Measurements from ENCODE around the gene ADAMTS12. TPM values are rescaled to one million over a fixed set of nuclear protein-coding genes. Genes with fewer than 3 reads are reported as not detected.

The ADAMTS12 gene
- polyA plus RNA-seq, 1 of the 3 experiments (the other 2 are of a cell fraction), result 2.5 TPM

DNA sequence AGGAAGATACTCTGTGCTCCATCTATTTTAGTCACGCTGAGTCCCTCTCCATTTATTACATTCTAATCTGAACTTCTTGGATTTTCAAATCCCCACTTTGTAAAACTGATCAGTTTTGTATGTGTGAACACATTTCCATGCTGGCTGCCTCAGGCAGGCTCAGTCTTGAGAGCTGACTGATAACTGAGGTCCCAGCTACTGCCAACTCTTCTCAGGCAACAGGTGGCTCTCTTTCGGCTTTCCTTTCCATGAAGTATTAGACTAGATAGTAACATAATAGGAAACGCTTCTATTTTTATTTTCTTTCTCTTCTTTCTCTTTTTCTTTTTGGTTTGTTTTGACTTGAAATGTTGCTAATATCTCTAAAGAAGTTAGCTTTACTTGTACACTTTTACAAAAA, 312.6 kb downstream of the ADAMTS12 start:
- ChIA-PET CTCF (interaction anchor here (2.9 to 4.7 kb wide), 2 partner anchors 10 to 143 kb away, joined by 9 to 30 read pairs; no protein-coding TSS in a partner anchor), POLR2A (no interaction called here)
- Histone ChIP-seq H3K4me1 (ENCODE audit: control insufficient read depth in 1 of 2, insufficient read depth in 2 of 2, low read depth in 1 of 2, low read length in 1 of 2) (no peaks in the 10 kb centered on the region), H3K79me2 (ENCODE audit: insufficient read depth) (no peaks in the 10 kb centered on the region), H3K4me3 (ENCODE audit: low read depth in 2 of 2, low read length in 1 of 2) (no peak overlapping the region), H2AFZ (ENCODE audit: low read depth) (no peak overlapping the region), H3K27ac (ENCODE audit: low read depth in 2 of 2, low read length in 1 of 2) (no peak overlapping the region), H3K27me3 (ENCODE audit: insufficient read depth) (no peaks in the 10 kb centered on the region; the same call in 1 of the 2 replicates), H3K36me3 (replicated peaks in 1 of 2; ENCODE audit: control insufficient read depth in 1 of 2, insufficient read depth in 2 of 2, low read length in 1 of 2) (no peaks in the 10 kb centered on the region), H4K20me1 (ENCODE audit: insufficient read depth) (no peaks in the 10 kb centered on the region), H3K9me2 (no peaks in the 10 kb centered on the region), H3K9ac (no peak overlapping the region), H3F3A (replicated peaks; ENCODE audit: insufficient read depth) (no peaks in the 10 kb centered on the region), H3K9me3 (no peaks in the 10 kb centered on the region), H3K4me2 (no peak overlapping the region)
- TF ChIP-seq TEAD4 (IDR thresholded peaks at IDR 0.05; ENCODE audit: borderline replicate concordance, insufficient read depth), result no peak
- 13% methylated on average over 3 of the region's 3 CpGs for WGBS (ENCODE audit: low lambda C conversion rate)
- DNase-seq, result no peak

DNA sequence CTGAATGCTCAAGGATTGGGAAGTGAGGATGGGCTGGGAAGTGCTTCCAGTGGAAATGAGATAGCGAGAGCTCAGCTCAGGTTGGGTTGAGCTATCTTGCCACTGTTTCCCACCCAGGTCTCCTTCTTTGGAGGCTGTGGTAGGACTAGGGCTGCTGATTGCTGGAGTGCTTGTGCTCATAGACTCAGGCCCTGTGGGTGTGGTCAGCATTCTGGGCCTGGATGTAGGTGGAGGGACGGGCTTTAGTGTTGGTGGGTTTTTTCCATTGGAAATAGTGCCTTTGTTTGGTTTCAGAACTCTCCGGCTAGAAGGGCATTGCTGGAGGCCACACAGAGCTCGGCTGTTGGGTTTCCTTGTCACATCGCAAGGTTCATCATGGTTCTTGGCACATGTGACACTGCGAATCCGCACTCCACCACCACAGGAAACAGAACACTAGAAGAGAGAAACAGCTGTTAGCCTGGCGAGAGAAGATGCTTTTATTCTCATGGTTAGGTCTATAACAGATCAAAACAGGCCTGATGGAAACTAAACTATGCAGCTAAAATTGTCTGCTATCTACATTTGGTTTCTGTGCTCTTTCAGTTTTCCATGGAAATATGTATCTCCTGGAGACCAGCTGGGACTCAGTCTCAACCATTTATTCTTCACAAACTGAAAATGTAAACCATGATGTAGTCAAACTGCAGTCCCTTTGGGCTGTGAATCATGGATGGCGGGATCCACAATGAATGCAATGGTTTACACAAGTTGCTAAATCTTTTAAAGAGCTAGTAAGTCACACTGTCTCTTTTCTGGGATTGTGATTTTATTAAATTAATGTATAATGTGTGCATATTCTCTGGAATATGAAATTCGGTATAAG, 314.8 kb downstream of the ADAMTS12 start:
- no peak for DNase-seq
- H3K4me3 ChIP-seq (ENCODE audit: low read depth in 2 of 2, low read length in 1 of 2), result no peak overlapping the region
- no peaks in the 10 kb centered on the region for H4K20me1 ChIP-seq (ENCODE audit: insufficient read depth)
- no peaks in the 10 kb centered on the region for H3K9me2 ChIP-seq
- H3K27ac ChIP-seq (ENCODE audit: low read depth in 2 of 2, low read length in 1 of 2), result no peak overlapping the region
- H3K4me2 ChIP-seq, result no peak overlapping the region
- H3K36me3 ChIP-seq (replicated peaks in 1 of 2; ENCODE audit: control insufficient read depth in 1 of 2, insufficient read depth in 2 of 2, low read length in 1 of 2), result no peaks in the 10 kb centered on the region
- H3F3A ChIP-seq (replicated peaks; ENCODE audit: insufficient read depth), result no peaks in the 10 kb centered on the region
- 44% methylated on average over 10 of the region's 10 CpGs for WGBS (ENCODE audit: low lambda C conversion rate)
- ChIA-PET POLR2A (no interaction called here), CTCF (interaction anchor here (1.1 to 4.7 kb wide), 3 partner anchors 12 to 141 kb away, joined by 3 to 30 read pairs (median 6); no protein-coding TSS in a partner anchor)
- H2AFZ ChIP-seq (ENCODE audit: low read depth), result no peak overlapping the region
- no peak for TF ChIP-seq NRF1 (IDR thresholded peaks at IDR 0.05; ENCODE audit: low read depth, low read length)
- TF ChIP-seq CHD2 (IDR thresholded peaks at IDR 0.05; ENCODE audit: low read length, partially characterized antibody), result no peak
- no peaks in the 10 kb centered on the region for H3K79me2 ChIP-seq (ENCODE audit: insufficient read depth)
- no peaks in the 10 kb centered on the region for H3K9me3 ChIP-seq
- no peaks in the 10 kb centered on the region; the same call in 1 of the 2 replicates for H3K27me3 ChIP-seq (ENCODE audit: insufficient read depth)
- no peaks in the 10 kb centered on the region for H3K4me1 ChIP-seq (ENCODE audit: control insufficient read depth in 1 of 2, insufficient read depth in 2 of 2, low read depth in 1 of 2, low read length in 1 of 2)
- no peak overlapping the region for H3K9ac ChIP-seq

- no peaks in the 10 kb centered on the region for H4K20me1 ChIP-seq (ENCODE audit: insufficient read depth)
- H3K9me3 ChIP-seq, result no peaks in the 10 kb centered on the region
- H3K79me2 ChIP-seq (ENCODE audit: insufficient read depth), result no peaks in the 10 kb centered on the region
- no peak overlapping the region for H3K9ac ChIP-seq
- no peak overlapping the region for H3K4me3 ChIP-seq (ENCODE audit: low read depth in 2 of 2, low read length in 1 of 2)
- CTCF ChIA-PET, result no interaction called here
- H3K36me3 ChIP-seq (replicated peaks in 1 of 2; ENCODE audit: control insufficient read depth in 1 of 2, insufficient read depth in 2 of 2, low read length in 1 of 2), result no peaks in the 10 kb centered on the region
- H3K4me2 ChIP-seq, result no peak overlapping the region
- no peaks in the 10 kb centered on the region for H3F3A ChIP-seq (replicated peaks; ENCODE audit: insufficient read depth)
- POLR2A ChIA-PET, result no interaction called here
- no peak overlapping the region for H3K27ac ChIP-seq (ENCODE audit: low read depth in 2 of 2, low read length in 1 of 2)
- 33% methylated on average over 2 of the region's 2 CpGs for WGBS (ENCODE audit: low lambda C conversion rate)
- H3K27me3 ChIP-seq (ENCODE audit: insufficient read depth), result peaks cover 6% of the 10 kb centered on the region; the same call in 1 of the 2 replicates
- no peak for DNase-seq
- no peaks in the 10 kb centered on the region for H3K9me2 ChIP-seq
- H3K4me1 ChIP-seq (ENCODE audit: control insufficient read depth in 1 of 2, insufficient read depth in 2 of 2, low read depth in 1 of 2, low read length in 1 of 2), result no peaks in the 10 kb centered on the region
- no peak overlapping the region for H2AFZ ChIP-seq (ENCODE audit: low read depth)
- TF ChIP-seq, protein P1, sequence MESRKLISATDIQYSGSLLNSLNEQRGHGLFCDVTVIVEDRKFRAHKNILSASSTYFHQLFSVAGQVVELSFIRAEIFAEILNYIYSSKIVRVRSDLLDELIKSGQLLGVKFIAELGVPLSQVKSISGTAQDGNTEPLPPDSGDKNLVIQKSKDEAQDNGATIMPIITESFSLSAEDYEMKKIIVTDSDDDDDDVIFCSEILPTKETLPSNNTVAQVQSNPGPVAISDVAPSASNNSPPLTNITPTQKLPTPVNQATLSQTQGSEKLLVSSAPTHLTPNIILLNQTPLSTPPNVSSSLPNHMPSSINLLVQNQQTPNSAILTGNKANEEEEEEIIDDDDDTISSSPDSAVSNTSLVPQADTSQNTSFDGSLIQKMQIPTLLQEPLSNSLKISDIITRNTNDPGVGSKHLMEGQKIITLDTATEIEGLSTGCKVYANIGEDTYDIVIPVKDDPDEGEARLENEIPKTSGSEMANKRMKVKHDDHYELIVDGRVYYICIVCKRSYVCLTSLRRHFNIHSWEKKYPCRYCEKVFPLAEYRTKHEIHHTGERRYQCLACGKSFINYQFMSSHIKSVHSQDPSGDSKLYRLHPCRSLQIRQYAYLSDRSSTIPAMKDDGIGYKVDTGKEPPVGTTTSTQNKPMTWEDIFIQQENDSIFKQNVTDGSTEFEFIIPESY (IDR thresholded peaks at IDR 0.05; ENCODE audit: borderline replicate concordance, low read depth), result no peak
- TF ChIP-seq, protein P2, sequence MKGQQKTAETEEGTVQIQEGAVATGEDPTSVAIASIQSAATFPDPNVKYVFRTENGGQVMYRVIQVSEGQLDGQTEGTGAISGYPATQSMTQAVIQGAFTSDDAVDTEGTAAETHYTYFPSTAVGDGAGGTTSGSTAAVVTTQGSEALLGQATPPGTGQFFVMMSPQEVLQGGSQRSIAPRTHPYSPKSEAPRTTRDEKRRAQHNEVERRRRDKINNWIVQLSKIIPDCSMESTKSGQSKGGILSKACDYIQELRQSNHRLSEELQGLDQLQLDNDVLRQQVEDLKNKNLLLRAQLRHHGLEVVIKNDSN (IDR thresholded peaks at IDR 0.05; ENCODE audit: borderline replicate concordance, low read depth), result no peak
- TF ChIP-seq SIN3A (IDR thresholded peaks at IDR 0.05; ENCODE audit: borderline replicate concordance, low read depth, low read length) (no peak), RFX5 (IDR thresholded peaks at IDR 0.05; ENCODE audit: low read length) (no peak), ELF1 (IDR thresholded peaks at IDR 0.05) (no peak), FOXM1 (IDR thresholded peaks at IDR 0.05; ENCODE audit: low read depth) (no peak), GABPA (IDR thresholded peaks at IDR 0.05; ENCODE audit: low read depth) (no peak), MXI1 (IDR thresholded peaks at IDR 0.05; ENCODE audit: low read depth, low read length) (no peak), FOSL2 (IDR thresholded peaks at IDR 0.05; ENCODE audit: borderline replicate concordance, low read depth) (no peak), NFIC (IDR thresholded peaks at IDR 0.05; ENCODE audit: borderline replicate concordance) (no peak), RXRA (IDR thresholded peaks at IDR 0.05; ENCODE audit: borderline replicate concordance, low read depth) (no peak)
- TF ChIP-seq, protein P3, sequence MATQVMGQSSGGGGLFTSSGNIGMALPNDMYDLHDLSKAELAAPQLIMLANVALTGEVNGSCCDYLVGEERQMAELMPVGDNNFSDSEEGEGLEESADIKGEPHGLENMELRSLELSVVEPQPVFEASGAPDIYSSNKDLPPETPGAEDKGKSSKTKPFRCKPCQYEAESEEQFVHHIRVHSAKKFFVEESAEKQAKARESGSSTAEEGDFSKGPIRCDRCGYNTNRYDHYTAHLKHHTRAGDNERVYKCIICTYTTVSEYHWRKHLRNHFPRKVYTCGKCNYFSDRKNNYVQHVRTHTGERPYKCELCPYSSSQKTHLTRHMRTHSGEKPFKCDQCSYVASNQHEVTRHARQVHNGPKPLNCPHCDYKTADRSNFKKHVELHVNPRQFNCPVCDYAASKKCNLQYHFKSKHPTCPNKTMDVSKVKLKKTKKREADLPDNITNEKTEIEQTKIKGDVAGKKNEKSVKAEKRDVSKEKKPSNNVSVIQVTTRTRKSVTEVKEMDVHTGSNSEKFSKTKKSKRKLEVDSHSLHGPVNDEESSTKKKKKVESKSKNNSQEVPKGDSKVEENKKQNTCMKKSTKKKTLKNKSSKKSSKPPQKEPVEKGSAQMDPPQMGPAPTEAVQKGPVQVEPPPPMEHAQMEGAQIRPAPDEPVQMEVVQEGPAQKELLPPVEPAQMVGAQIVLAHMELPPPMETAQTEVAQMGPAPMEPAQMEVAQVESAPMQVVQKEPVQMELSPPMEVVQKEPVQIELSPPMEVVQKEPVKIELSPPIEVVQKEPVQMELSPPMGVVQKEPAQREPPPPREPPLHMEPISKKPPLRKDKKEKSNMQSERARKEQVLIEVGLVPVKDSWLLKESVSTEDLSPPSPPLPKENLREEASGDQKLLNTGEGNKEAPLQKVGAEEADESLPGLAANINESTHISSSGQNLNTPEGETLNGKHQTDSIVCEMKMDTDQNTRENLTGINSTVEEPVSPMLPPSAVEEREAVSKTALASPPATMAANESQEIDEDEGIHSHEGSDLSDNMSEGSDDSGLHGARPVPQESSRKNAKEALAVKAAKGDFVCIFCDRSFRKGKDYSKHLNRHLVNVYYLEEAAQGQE (IDR thresholded peaks at IDR 0.05; ENCODE audit: low read depth, low read length), result no peak
These were observed 326.5 kb downstream of the ADAMTS12 start for GRCh38 chr5:33565324-33565723.

Data from SK-N-SH (cell line).